Activated CD4-positive, CD25-positive, alpha-beta regulatory T cell treated with anti-CD3 and anti-CD28 coated beads, Interleukin-2, amount 50 U/mL, for 72 hours (primary cell): ENCODE measurements around the gene CELF4.
A peak's percentile ranks its signal among the peaks of the same experiment; 100 is the strongest.
"Not testable (repeated sequence)": the region's sequence is repeated elsewhere in the genome, so short reads cannot be mapped to it uniquely, and the experiment has no call there.

Experiments used
- DNase-seq: peaks from one replicate; pipeline ENCODE4 v3.0.0; 2021

Gene CELF4

GRCh38 chr18:37491526-37491925 is 74.1 kb downstream of the CELF4 start:
- no peak for DNase-seq

GRCh38 chr18:37489998-37490397 is 75.6 kb downstream of the CELF4 start:
- DNase-seq: no peak

GRCh38 chr18:37489011-37489410 is 76.6 kb downstream of the CELF4 start:
- DNase-seq: no peak

DNA sequence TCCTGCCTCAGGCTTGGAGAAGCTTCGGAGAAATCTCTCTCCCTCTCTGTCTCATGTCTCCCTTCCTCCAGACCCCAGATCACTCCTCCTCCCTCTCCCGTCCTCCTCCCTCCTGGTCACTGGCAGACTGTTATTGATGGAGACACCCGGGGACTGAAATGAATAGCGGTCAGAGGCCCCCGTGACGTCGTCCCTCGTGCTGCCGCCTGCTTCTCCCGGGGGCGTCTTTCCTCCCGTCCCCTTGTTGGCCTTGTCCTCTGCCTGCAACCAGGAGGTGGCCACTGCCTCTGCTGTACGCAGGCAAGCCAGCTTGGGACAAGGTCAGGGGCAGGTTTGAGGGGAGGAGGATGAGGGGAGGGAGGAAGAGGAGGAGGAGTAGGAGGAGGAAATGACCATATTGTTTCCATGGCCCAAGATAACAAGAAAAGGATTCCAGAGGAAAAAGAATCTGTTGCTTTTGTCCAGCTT is 78.2 kb downstream of the CELF4 start:
- DNase-seq: no peak

- DNase-seq: no peak
Observed at GRCh38 chr18:37486848-37487247, 78.8 kb downstream of the CELF4 start.

GRCh38 chr18:37484983-37485834 is 80.4 kb downstream of the CELF4 start:
- DNase-seq: no peak

GRCh38 chr18:37483984-37484819 is 81.4 kb downstream of the CELF4 start:
- DNase-seq: no peak

DNA sequence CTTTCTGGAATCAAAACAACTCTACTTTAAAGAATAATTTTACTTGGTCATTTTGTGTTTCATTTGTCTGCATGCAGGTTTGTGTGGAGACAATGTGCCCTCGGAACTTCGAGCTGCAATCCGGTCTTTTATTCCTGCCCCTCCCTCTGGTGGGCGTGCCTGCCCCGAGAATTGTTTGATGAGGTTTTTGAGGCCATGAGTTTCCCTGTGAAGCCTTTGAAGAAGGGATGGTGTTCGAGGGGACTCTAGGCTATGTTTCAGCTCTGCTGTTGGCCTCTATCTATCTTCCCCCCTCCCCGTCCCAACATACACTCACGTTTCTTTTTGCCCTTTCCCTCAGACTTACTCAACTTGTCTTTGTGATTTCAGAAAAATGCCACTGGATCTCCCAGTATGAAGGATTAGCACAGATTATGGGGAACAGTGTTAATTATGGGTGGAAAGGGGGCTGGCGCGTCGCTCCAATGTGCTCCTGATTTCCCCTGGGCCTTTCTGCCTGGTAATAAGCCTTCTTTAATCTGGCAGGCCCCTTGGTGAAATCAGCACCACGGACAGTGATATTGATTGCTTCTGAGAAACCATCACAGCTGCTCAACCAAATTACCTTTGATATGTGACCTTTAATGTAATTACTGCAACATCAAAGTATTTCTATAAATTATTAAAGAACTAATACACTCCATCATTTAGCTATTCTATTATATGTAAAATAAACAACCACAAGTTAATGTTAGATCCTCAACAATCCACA is 82.2 kb downstream of the CELF4 start:
- DNase-seq: no peak

- no peak for DNase-seq
Observed at GRCh38 chr18:37482433-37482832, 83.2 kb downstream of the CELF4 start.

DNA sequence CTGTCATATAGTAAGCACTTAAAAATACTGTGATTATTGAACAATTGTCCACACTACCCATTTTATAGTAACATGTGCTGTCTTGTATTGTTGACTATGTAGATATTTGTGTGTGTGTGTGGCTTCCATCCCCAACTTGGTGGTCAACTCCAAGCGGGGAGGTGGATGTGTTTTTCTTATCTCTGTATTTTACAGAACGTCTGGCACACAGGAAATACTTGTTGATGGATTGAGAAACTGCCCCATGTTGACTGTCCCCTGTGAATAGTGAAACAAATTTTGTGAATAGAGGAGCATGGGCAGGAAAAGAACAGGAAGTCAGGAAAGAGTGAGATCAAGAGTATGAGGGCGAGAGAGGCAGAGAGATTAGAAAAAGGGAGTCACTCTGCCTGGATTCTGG is 83.6 kb downstream of the CELF4 start:
- no peak for DNase-seq

DNA sequence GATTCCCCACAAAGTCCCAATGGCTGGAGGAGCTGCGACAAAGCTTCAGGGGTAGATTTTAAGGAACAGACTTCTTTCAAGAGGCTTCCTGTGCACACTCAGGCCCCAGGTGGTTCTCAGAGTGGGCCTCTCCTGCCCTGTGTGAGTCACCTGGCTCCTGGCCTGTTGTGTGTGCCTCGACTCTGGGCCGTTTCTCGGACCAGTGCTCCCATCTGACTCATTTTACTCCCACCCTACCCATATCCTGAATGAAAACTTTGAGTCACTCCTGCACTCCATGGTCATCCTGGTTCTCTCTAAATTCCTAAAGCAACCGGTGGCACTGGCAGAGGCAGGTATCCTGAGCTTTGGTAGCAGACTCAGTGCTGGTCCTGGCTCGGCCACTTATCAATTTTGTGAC is 84.1 kb downstream of the CELF4 start:
- no peak for DNase-seq

DNA sequence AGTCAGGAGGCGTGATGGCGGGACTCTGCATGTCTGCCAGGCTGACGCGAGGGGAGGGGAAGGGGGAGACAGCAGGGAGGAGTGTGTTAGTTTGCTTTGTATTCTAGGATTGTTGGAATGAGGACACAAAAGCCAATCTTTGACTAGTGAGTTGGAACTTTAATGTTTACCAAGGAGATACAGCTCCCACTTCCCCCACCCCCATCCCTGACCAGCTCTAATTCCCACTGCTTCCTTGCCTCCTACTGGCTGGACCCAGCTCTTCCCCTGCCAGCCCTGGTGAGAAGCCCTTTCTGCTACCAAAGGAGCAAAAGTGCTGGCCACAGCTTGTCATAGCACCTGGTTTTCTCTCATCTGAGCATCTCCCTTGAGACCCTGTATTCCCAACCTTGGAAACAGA is 84.5 kb downstream of the CELF4 start:
- no peak for DNase-seq

- DNase-seq: no peak
Observed at GRCh38 chr18:37476611-37477295, 88.8 kb downstream of the CELF4 start.

DNA sequence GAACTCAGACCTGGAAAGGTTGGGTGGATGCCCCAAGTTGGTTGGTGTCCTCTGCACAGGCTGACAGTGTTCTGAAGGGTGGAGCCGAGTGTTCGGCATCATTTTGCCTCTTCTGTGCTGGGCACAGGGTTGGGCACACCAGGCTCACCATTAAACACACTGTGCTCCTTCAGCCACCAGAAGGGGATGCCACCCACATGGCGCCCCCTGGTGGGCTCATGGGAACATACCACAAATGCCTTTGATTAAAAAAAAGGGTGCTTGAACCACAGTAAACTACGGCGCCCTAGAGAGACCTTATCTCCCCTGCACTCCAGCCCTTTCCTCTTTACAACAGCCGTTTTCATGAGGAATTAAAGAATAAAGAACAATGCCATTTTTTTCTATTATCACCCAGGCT is 89.4 kb downstream of the CELF4 start:
- DNase-seq: peak; percentile 31

DNA sequence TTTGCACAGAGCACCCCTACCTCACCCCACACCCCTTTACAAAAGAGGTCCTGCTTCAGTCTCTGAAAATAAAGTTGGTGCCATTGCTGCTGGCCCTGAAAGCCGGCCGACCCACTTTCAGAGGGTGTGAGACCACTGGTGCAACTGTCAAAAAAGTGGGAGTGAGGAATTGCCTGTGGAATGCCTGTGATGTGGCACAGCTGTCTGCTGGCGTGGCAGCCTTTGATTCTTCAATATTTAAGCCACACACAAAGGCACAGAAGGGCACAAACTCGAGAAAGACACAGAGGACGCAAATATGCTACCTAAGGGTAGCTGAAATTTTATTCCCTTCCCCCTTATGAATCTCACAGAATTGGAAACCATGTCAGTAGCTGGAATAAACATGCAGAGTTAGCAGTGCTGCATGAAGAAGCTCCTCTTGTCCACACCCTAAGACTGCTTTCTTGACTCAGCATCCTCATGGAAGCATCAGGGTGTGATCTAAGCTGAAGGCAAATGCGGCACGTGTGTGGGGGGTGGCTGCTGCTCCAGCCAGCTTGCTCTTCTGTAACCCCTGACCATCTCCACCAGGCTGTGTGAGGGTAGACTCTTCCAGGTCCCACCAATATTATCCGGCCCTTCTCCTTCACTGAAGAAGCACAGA is 92.3 kb downstream of the CELF4 start:
- DNase-seq: no peak

- no peak for DNase-seq
Observed at GRCh38 chr18:37471637-37472036, 94.0 kb downstream of the CELF4 start.

DNA sequence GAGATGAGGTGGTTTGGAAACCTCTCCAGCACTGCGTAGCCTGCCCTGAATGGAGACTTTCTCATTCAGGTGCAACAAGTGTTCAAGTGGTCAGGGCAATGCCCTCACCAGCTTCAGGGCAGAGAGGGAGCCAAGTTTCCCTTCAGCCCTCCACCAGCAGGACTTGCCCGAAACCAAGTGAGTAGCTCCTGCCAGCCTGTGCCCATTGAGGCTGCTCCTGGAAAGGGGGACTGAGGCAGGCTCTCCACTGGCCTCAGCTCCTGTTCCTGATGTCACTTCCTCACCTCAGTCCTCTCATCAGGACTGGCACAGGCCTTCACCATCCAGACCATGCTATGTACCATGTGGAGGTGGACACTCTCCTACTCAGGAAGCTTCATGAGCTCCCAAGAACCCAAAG is 94.6 kb downstream of the CELF4 start:
- no peak for DNase-seq

GRCh38 chr18:37467002-37467662 is 98.5 kb downstream of the CELF4 start:
- DNase-seq: no peak

GRCh38 chr18:37465958-37466357 is 99.6 kb downstream of the CELF4 start:
- DNase-seq: no peak

- DNase-seq: no peak
Observed at GRCh38 chr18:37464257-37464656, 101.3 kb downstream of the CELF4 start.

DNA sequence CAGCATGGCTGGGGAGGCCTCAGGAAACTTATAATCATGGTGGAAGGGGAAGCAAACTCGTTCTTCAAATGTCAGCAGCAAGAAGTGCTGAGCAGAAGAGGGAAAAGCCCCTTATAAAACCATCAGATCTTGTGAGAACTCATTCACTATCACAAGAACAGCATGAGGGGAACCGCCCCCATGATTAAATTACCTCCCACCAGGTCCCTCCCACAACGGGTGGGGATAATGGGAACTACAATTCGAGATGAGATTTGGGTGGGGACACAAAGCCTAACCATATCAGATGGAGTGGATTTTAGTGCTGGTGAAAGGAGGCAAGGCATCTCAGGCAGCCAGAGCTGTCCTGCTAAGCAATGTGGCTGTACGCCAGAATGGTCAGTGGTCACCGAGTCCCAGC is 104.3 kb downstream of the CELF4 start:
- DNase-seq: not testable (repeated sequence)

- no peak for DNase-seq
Observed at GRCh38 chr18:37460604-37461003, 105.0 kb downstream of the CELF4 start.
